ENCODE results near the gene EME1.

EME1 gene

GRCh38 chr17:50421308-50422051 is 48.5 kb downstream of the EME1 start:
- Histone ChIP-seq H3K27me3 (ENCODE audit: insufficient read depth, insufficient read length) (peaks cover 5% of the 10 kb centered on the region), H3K9ac (ENCODE audit: insufficient read length, low read depth) (no peak overlapping the region), H3K9me3 (ENCODE audit: insufficient read depth, low read length) (peaks cover 7% of the 10 kb centered on the region; the same call in 1 of the 2 replicates), H3K4me1 (ENCODE audit: insufficient read depth, insufficient read length) (peaks cover 7% of the 10 kb centered on the region), H3K36me3 (ENCODE audit: insufficient read depth, insufficient read length, low read length) (no peaks in the 10 kb centered on the region), H3K4me3 (ENCODE audit: insufficient read length, low read depth) (no peak overlapping the region)
- TF ChIP-seq SUZ12 (IDR thresholded peaks at IDR 0.05; ENCODE audit: extremely low read depth, insufficient read depth, insufficient read length) (no peak), YY1 (IDR thresholded peaks at IDR 0.05; ENCODE audit: insufficient read depth, insufficient read length) (no peak), ZNF274 (IDR thresholded peaks at IDR 0.05; ENCODE audit: low read depth, low read length) (no peak)
- no peak for DNase-seq (ENCODE audit: low read depth, low spot score)

- Histone ChIP-seq H3K36me3 (ENCODE audit: insufficient read depth, insufficient read length, low read length) (peaks cover 1% of the 10 kb centered on the region), H3K9ac (ENCODE audit: insufficient read length, low read depth) (no peak overlapping the region), H3K4me3 (ENCODE audit: insufficient read length, low read depth) (no peak overlapping the region), H3K27me3 (ENCODE audit: insufficient read depth, insufficient read length) (peaks cover 5% of the 10 kb centered on the region), H3K9me3 (ENCODE audit: insufficient read depth, low read length) (peaks cover 7% of the 10 kb centered on the region; the same call in 1 of the 2 replicates), H3K4me1 (ENCODE audit: insufficient read depth, insufficient read length) (peaks cover 7% of the 10 kb centered on the region)
- no peak for TF ChIP-seq SUZ12 (IDR thresholded peaks at IDR 0.05; ENCODE audit: extremely low read depth, insufficient read depth, insufficient read length)
- no peak for DNase-seq (ENCODE audit: low read depth, low spot score)
Measured at GRCh38 chr17:50422738-50423137, 49.7 kb downstream of the EME1 start.

GRCh38 chr17:50423553-50424159 is 50.6 kb downstream of the EME1 start:
- Histone ChIP-seq H3K9ac (ENCODE audit: insufficient read length, low read depth) (no peak overlapping the region), H3K27me3 (ENCODE audit: insufficient read depth, insufficient read length) (peaks cover 5% of the 10 kb centered on the region), H3K4me1 (ENCODE audit: insufficient read depth, insufficient read length) (peaks cover 7% of the 10 kb centered on the region), H3K36me3 (ENCODE audit: insufficient read depth, insufficient read length, low read length) (peaks cover 4% of the 10 kb centered on the region), H3K4me3 (ENCODE audit: insufficient read length, low read depth) (no peak overlapping the region), H3K9me3 (ENCODE audit: insufficient read depth, low read length) (peaks cover 6% of the 10 kb centered on the region; the same call in 1 of the 2 replicates)
- DNase-seq (ENCODE audit: low read depth, low spot score): no peak
- no peak for TF ChIP-seq YY1 (IDR thresholded peaks at IDR 0.05; ENCODE audit: insufficient read depth, insufficient read length)

GRCh38 chr17:50424246-50424995 is 51.4 kb downstream of the EME1 start:
- Histone ChIP-seq H3K9ac (ENCODE audit: insufficient read length, low read depth) (no peak overlapping the region), H3K27me3 (ENCODE audit: insufficient read depth, insufficient read length) (peaks cover 5% of the 10 kb centered on the region), H3K36me3 (ENCODE audit: insufficient read depth, insufficient read length, low read length) (peaks cover 4% of the 10 kb centered on the region), H3K4me3 (ENCODE audit: insufficient read length, low read depth) (no peak overlapping the region), H3K4me1 (ENCODE audit: insufficient read depth, insufficient read length) (peaks cover 7% of the 10 kb centered on the region), H3K9me3 (ENCODE audit: insufficient read depth, low read length) (no peaks in the 10 kb centered on the region; the same call in 1 of the 2 replicates)
- no peak for DNase-seq (ENCODE audit: low read depth, low spot score)
- TF ChIP-seq YY1 (IDR thresholded peaks at IDR 0.05; ENCODE audit: insufficient read depth, insufficient read length) (no peak), SUZ12 (IDR thresholded peaks at IDR 0.05; ENCODE audit: extremely low read depth, insufficient read depth, insufficient read length) (no peak), ZNF274 (IDR thresholded peaks at IDR 0.05; ENCODE audit: low read depth, low read length) (no peak)

- peaks cover 5% of the 10 kb centered on the region for H3K27me3 ChIP-seq (ENCODE audit: insufficient read depth, insufficient read length)
- peaks cover 7% of the 10 kb centered on the region for H3K4me1 ChIP-seq (ENCODE audit: insufficient read depth, insufficient read length)
- peak overlapping the region; percentile 76 for H3K9ac ChIP-seq (ENCODE audit: insufficient read length, low read depth)
- DNase-seq (ENCODE audit: low read depth, low spot score): no peak
- H3K9me3 ChIP-seq (ENCODE audit: insufficient read depth, low read length): no peaks in the 10 kb centered on the region; the same call in 1 of the 2 replicates
- H3K4me3 ChIP-seq (ENCODE audit: insufficient read length, low read depth): peak overlapping the region; percentile 40
- no peak for TF ChIP-seq SUZ12 (IDR thresholded peaks at IDR 0.05; ENCODE audit: extremely low read depth, insufficient read depth, insufficient read length)
- TF ChIP-seq YY1 (IDR thresholded peaks at IDR 0.05; ENCODE audit: insufficient read depth, insufficient read length): no peak
- no peak for TF ChIP-seq ZNF274 (IDR thresholded peaks at IDR 0.05; ENCODE audit: low read depth, low read length)
- peaks cover 4% of the 10 kb centered on the region for H3K36me3 ChIP-seq (ENCODE audit: insufficient read depth, insufficient read length, low read length)
Measured at GRCh38 chr17:50424996-50425681, 52.1 kb downstream of the EME1 start.

GRCh38 chr17:50425682-50426471 is 52.8 kb downstream of the EME1 start, which contains the start of gene ACSF2:
TSS of gene ACSF2 (plus strand) at chr17:50426218. CDS start at chr17:50426262, 44 bp downstream.
- H3K9ac ChIP-seq (ENCODE audit: insufficient read length, low read depth): peak within 1 kb of the TSS; percentile 87
- TF ChIP-seq ZNF274 (IDR thresholded peaks at IDR 0.05; ENCODE audit: low read depth, low read length) (no peak), YY1 (IDR thresholded peaks at IDR 0.05; ENCODE audit: insufficient read depth, insufficient read length) (no peak), SUZ12 (IDR thresholded peaks at IDR 0.05; ENCODE audit: extremely low read depth, insufficient read depth, insufficient read length) (no peak)
- DNase-seq (ENCODE audit: low read depth, low spot score): no peak

More at GRCh38 chr17:50425682-50426471, 52.8 kb downstream of the EME1 start, which contains the start of gene ACSF2:
- Histone ChIP-seq H3K9me3 (ENCODE audit: insufficient read depth, low read length) (no peaks in the 10 kb centered on the region; the same call in 1 of the 2 replicates), H3K4me1 (ENCODE audit: insufficient read depth, insufficient read length) (peaks cover 7% of the 10 kb centered on the region), H3K36me3 (ENCODE audit: insufficient read depth, insufficient read length, low read length) (peaks cover 4% of the 10 kb centered on the region), H3K27me3 (ENCODE audit: insufficient read depth, insufficient read length) (peaks cover 5% of the 10 kb centered on the region), H3K4me3 (ENCODE audit: insufficient read length, low read depth) (peak within 1 kb of the TSS; percentile 54)
